GM13976 (cell line): ENCODE results near the gene GALR1.

Experiments
- DNase-seq: peaks from one replicate; pipeline ENCODE4 v3.0.0; 2012; ENCODE audit warnings: low spot score
- in situ Hi-C: fragments of 300-500 bp; cut with MboI; formaldehyde crosslinking; loops from one replicate; pipeline ENCODE4 v1.12.0; 2022; ENCODE audit warnings: low sequenced_read_pairs, mixed read lengths, inconsistent platforms; ENCODE audit not compliant: unreplicated experiment
- TF ChIP-seq, protein P1 (sequence below): IDR thresholded peaks from 2 replicates; pipeline ENCODE4 v1.5.1; 2012; ENCODE audit warnings: borderline replicate concordance, mild to moderate bottlenecking; ENCODE audit not compliant: insufficient read depth; ENCODE audit errors: extremely low read depth, missing control alignments, control extremely low read depth

Gene GALR1

DNA sequence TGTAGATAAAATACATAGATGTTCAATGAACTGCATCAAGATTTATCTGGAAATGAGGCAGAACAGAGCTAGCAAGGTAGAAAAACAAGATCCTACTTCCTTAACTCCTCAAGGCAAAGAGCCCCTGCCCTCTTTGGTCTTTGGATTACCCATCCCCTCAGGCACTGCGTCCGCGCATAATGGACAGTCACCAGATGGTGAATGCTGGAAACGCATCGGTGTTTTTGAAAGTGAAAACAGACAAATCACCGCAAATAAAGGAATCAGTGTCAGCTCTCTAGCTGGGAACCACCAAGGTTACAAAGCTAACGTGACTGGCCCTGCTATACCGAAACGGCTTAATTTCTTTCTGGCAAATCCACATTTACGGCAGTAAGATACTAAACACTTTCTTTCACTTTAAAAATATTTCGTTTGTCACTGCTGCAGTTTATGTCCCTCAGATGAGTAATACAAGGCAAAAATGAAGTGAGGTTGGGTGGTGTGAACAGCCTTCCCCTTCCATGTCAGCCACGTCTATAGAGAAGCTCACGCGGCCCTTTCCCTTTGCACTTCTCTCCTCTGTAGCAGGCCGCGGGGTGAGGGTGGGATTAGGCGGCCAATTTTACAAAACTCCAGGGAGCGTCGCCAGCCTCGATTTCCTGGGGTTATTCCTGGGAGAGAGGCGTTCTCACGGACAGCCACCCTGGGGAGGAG, 627 bp upstream of the GALR1 start:
- TF ChIP-seq, protein P1, sequence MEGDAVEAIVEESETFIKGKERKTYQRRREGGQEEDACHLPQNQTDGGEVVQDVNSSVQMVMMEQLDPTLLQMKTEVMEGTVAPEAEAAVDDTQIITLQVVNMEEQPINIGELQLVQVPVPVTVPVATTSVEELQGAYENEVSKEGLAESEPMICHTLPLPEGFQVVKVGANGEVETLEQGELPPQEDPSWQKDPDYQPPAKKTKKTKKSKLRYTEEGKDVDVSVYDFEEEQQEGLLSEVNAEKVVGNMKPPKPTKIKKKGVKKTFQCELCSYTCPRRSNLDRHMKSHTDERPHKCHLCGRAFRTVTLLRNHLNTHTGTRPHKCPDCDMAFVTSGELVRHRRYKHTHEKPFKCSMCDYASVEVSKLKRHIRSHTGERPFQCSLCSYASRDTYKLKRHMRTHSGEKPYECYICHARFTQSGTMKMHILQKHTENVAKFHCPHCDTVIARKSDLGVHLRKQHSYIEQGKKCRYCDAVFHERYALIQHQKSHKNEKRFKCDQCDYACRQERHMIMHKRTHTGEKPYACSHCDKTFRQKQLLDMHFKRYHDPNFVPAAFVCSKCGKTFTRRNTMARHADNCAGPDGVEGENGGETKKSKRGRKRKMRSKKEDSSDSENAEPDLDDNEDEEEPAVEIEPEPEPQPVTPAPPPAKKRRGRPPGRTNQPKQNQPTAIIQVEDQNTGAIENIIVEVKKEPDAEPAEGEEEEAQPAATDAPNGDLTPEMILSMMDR, result no peak
- in situ Hi-C loops, result no loop called here
- no peak for DNase-seq

DNA sequence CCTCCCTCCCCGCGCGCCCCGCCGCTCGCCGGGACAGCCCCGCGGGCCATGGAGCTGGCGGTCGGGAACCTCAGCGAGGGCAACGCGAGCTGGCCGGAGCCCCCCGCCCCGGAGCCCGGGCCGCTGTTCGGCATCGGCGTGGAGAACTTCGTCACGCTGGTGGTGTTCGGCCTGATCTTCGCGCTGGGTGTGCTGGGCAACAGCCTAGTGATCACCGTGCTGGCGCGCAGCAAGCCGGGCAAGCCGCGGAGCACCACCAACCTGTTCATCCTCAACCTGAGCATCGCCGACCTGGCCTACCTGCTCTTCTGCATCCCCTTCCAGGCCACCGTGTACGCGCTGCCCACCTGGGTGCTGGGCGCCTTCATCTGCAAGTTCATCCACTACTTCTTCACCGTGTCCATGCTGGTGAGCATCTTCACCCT, 865 bp downstream of the GALR1 start:
- in situ Hi-C loops, result no loop called here
- TF ChIP-seq, protein P1, result no peak
- no peak for DNase-seq

DNA sequence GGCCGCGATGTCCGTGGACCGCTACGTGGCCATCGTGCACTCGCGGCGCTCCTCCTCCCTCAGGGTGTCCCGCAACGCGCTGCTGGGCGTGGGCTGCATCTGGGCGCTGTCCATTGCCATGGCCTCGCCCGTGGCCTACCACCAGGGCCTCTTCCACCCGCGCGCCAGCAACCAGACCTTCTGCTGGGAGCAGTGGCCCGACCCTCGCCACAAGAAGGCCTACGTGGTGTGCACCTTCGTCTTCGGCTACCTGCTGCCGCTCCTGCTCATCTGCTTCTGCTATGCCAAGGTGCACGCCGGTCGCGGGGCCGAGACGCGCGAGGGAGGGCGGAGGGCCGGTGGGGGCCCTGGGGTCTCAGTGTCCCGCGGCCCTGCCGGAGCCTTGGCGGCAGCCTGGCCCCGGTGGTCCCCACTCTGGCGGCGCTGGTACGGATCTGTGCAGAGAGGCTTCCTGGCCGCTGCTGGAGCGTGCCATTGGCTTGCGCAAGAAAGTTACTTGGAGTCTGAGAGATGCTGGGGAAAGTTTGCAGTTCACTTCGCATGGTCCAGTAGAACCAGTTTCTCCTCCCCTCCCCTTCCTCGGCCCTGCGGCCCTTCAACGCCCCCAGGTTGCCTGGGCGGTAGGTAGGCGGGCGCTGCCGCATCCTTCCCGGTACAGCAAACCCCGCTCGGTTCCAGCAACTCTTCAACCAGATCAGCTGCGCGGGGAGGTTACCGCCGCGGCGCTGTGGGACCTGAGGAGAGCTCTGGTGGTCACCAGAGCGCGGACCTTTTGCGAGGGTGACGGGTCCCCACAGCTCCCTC, 1.5 kb downstream of the GALR1 start:
- TF ChIP-seq, protein P1, result no peak
- in situ Hi-C loops, result no loop called here
- no peak for DNase-seq

DNA sequence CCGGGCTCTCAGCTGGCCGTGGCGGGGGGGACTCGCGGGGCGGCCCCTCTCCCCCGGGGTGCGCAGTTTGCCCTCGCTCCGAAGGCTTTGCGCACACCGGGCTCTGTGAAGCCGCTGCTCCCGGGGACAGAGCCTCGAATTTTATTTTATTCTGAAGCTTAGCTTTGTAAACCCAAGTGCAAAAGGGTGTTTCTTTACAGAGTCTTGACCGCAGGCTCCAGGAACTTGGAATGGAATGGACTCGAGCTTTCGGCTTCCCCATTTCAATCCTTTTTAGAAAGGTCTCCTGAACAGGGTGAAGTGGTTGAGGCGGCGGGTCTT, 2.0 kb downstream of the GALR1 start:
- in situ Hi-C loops, result no loop called here
- TF ChIP-seq, protein P1, result no peak
- DNase-seq, result no peak

DNA sequence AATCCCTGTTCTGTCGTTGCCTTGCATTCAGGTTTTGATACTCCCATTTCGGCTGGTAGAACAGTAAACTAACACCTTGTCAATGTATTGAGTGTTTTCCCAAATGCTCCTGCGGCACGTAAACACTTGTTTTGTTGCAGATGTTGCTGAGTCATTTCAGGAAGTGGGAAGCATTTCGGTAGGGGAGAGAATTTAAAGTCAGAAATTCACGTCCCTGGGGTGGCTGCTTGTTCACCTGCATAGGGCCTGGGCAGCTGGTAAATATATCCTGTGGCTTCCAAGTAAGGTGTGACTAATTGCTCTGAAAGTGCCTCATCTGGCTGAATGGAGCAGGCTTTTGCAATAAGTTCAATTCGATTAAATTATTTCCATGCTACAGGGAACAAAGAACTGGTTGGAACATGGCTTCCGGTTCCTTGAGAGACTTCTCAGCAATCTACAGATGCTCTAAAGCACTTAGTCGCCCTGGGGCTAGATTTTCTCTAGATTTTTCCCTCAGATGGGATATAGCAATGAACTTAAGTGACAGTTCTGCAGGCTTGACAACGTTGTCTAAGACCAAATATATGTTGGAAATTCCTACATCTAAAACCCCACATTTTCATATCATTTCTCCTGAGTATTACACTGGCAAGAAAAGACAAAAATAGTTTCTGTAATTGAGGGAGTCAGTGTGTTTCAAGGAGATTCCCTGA, 5.2 kb downstream of the GALR1 start:
- in situ Hi-C loops, result no loop called here
- no peak for DNase-seq
- TF ChIP-seq, protein P1, result no peak

DNA sequence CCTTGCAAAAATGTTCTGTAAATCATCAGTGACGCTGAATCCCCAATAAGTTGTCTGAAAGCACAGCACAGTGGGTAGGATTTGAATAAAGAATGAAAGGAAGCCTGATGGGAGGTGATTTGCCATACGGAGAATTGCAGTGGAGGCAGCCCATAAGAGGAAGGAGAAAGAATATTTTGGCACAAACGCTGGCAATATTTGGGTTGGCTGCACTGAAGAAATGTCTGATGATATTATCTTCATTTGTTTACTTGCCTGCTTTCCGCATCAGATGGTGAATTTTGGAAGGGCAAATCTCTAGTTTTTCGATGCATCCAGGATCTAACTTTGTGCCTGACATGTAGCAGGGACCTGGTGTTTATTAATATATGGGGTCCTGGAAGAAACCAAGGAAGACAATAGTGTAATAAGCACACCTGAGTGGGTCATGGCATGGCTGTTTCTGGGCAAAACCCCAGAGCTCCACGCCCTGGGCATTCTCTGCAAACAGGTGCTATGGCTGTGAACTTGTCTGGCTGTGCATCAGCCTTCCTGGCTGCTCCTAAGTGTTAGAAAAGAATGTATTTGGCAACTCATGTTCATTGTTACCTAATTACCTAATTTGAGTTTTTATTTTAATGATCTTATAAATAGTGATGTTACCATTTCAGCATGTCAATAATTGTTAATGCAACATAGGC, 5.9 kb downstream of the GALR1 start:
- DNase-seq, result no peak
- in situ Hi-C loops, result no loop called here
- TF ChIP-seq, protein P1, result no peak
